ENCODE data around the gene HEMGN. TPM values are rescaled to one million over a fixed set of nuclear protein-coding genes. Genes with fewer than 3 reads are reported as not detected.
A peak's percentile ranks its signal among the peaks of the same experiment; 100 is the strongest.

Gene HEMGN
- total and polyA plus RNA-seq, 2 of the 13 experiments (the other 11 are each of a cell fraction or from before 2014, with no cell fraction given): not detected

- TF ChIP-seq ZBTB7B (CRISPR knock-in tag; IDR thresholded peaks at IDR 0.05) (peak; percentile 44; the same call in 1 of the 2 replicates), GMEB1 (CRISPR knock-in tag; IDR thresholded peaks at IDR 0.05; ENCODE audit: borderline replicate concordance) (0 out of 2 replicates have a peak, but pooled peaks have one; percentile 25), ZNF883 (CRISPR knock-in tag; IDR thresholded peaks at IDR 0.05; ENCODE audit: not compliant biosample characterization) (peak; percentile 77), MEIS1 (CRISPR knock-in tag; IDR thresholded peaks at IDR 0.05; ENCODE audit: borderline replicate concordance) (0 out of 2 replicates have a peak, but pooled peaks have one; percentile 23), ISX (CRISPR knock-in tag; conservative IDR thresholded peaks at IDR 0.05) (peak; percentile 65; the same call in 1 of the 2 replicates), ZNF136 (CRISPR knock-in tag; IDR thresholded peaks at IDR 0.05; ENCODE audit: low read depth) (0 out of 2 replicates have a peak, but pooled peaks have one; percentile 50), GLMP (CRISPR knock-in tag; IDR thresholded peaks at IDR 0.05; ENCODE audit: borderline replicate concordance) (0 out of 2 replicates have a peak, but pooled peaks have one; percentile 64), CREB3 (CRISPR knock-in tag; IDR thresholded peaks at IDR 0.05) (0 out of 2 replicates have a peak, but pooled peaks have one; percentile 8), AGO2 (optimal IDR thresholded peaks at IDR 0.05; ENCODE audit: low read depth, low read length) (peak; percentile 71), GABPB1 (CRISPR knock-in tag; IDR thresholded peaks at IDR 0.05) (peak; percentile 45; the same call in 1 of the 2 replicates), HMGXB4 (CRISPR knock-in tag; IDR thresholded peaks at IDR 0.05; ENCODE audit: borderline replicate concordance in 1 of 2, low read depth in 1 of 2) (peak in 1 of 2 experiments; percentile 59; a peak in 1 of 4 replicates), ZNF543 (CRISPR knock-in tag; IDR thresholded peaks at IDR 0.05) (0 out of 2 replicates have a peak, but pooled peaks have one; percentile 12), TCF7L2 (IDR thresholded peaks at IDR 0.05; ENCODE audit: low read depth, low read length) (no peak), ZFP82 (CRISPR knock-in tag; IDR thresholded peaks at IDR 0.05; ENCODE audit: borderline replicate concordance) (no peak), ZNF503 (CRISPR knock-in tag; IDR thresholded peaks at IDR 0.05) (0 out of 2 replicates have a peak, but pooled peaks have one; percentile 55)
Observed at GRCh38 chr9:97985058-97985861, 47.3 kb upstream of the HEMGN start (continued).
